GM23338 (cell line): Measurements from ENCODE around the gene CACNA1B. TPM values are rescaled to one million over a fixed set of nuclear protein-coding genes. Genes with fewer than 3 reads are reported as not detected.

Source experiments
- ATAC-seq: fragments of 200-7000 bp; cut with Tn5 transposase; 3 replicates; pipeline ENCODE4 v1.9.1; 2020
- DNase-seq: peaks from one replicate; pipeline ENCODE4 v3.0.0-alpha.2; 2015; ENCODE audit warnings: low spot score
- H2AFZ ChIP-seq: fragments of 200-600 bp; sonication (generic); 2 replicates; pipeline ENCODE4 v1.8.0; 2016; ENCODE audit warnings: antibody characterized with exemption, mild to moderate bottlenecking, moderate library complexity
- H3F3A ChIP-seq: fragments of 200-600 bp; sonication (generic); replicated peaks from 2 replicates; pipeline ENCODE4 v1.8.0; 2017; ENCODE audit warnings: antibody characterized with exemption, mixed run types, low read depth
- H3K27ac ChIP-seq: fragments of 200-600 bp; sonication (generic); 2 replicates; pipeline ENCODE4 v1.6.1; 2016; ENCODE audit warnings: low read depth
- H3K27me3 ChIP-seq: fragments of 200-600 bp; sonication (generic); 2 replicates; pipeline ENCODE4 v1.8.0; 2016; ENCODE audit warnings: mild to moderate bottlenecking, mixed run types, moderate library complexity; ENCODE audit not compliant: insufficient read depth
- H3K36me3 ChIP-seq: fragments of 200-600 bp; sonication (generic); 2 replicates; pipeline ENCODE4 v1.8.0; 2016; ENCODE audit warnings: mild to moderate bottlenecking; ENCODE audit not compliant: insufficient read depth
- H3K4me1 ChIP-seq: fragments of 200-600 bp; sonication (generic); 2 replicates; pipeline ENCODE4 v1.8.0; 2016; ENCODE audit warnings: mild to moderate bottlenecking, moderate library complexity; ENCODE audit not compliant: insufficient read depth
- H3K4me2 ChIP-seq: fragments of 200-600 bp; sonication (generic); 2 replicates; pipeline ENCODE4 v1.7.1; 2017; ENCODE audit warnings: mixed run types
- H3K4me3 ChIP-seq: fragments of 200-600 bp; sonication (generic); 2 replicates; pipeline ENCODE4 v1.6.1; 2016; ENCODE audit warnings: mixed run types
- H3K79me2 ChIP-seq: fragments of 200-600 bp; sonication (generic); replicated peaks from 2 replicates; pipeline ENCODE4 v1.8.0; 2017; ENCODE audit warnings: mild to moderate bottlenecking; ENCODE audit not compliant: insufficient read depth
- H3K9me2 ChIP-seq: fragments of 200-600 bp; sonication (generic); 2 replicates; pipeline ENCODE4 v1.8.0; 2017; ENCODE audit not compliant: insufficient read depth
- H4K20me1 ChIP-seq: fragments of 200-600 bp; sonication (generic); replicated peaks from 2 replicates; pipeline ENCODE4 v1.8.0; 2017; ENCODE audit warnings: mild to moderate bottlenecking; ENCODE audit not compliant: insufficient read depth
- H3K27ac Mint-ChIP-seq: 2 replicates; pipeline ENCODE4 v1.8.0; 2020; ENCODE audit warnings: inconsistent platforms, mild to moderate bottlenecking, moderate library complexity, mixed read lengths
- H3K27me3 Mint-ChIP-seq: 3 replicates; pipeline ENCODE4 v1.8.0; 2022; ENCODE audit warnings: low read depth, mild to moderate bottlenecking, moderate library complexity, mixed read lengths, inconsistent platforms; ENCODE audit not compliant: insufficient read depth, poor library complexity
- H3K36me3 Mint-ChIP-seq: 3 replicates; pipeline ENCODE4 v1.8.0; 2021; ENCODE audit warnings: low read depth, mild to moderate bottlenecking, inconsistent platforms, moderate library complexity, mixed read lengths
- H3K4me1 Mint-ChIP-seq: 3 replicates; pipeline ENCODE4 v1.8.0; 2020; ENCODE audit warnings: mild to moderate bottlenecking, inconsistent platforms, mixed read lengths
- H3K4me3 Mint-ChIP-seq: 3 replicates; pipeline ENCODE4 v1.8.0; 2021; ENCODE audit warnings: moderate library complexity, mild to moderate bottlenecking, inconsistent platforms, mixed read lengths
- H3K9me3 Mint-ChIP-seq: 3 replicates; pipeline ENCODE4 v1.8.0; 2020; ENCODE audit warnings: moderate library complexity, mild to moderate bottlenecking, inconsistent platforms, mixed read lengths
- EZH2 ChIP-seq: fragments of 200-600 bp; sonication (generic); IDR thresholded peaks from one replicate; pipeline ENCODE4 v1.8.0; 2017; ENCODE audit warnings: antibody characterized with exemption, mild to moderate bottlenecking, low read depth; ENCODE audit not compliant: unreplicated experiment
- EZH2phosphoT487 ChIP-seq: fragments of 200-600 bp; sonication (generic); IDR thresholded peaks from one replicate; pipeline ENCODE4 v1.8.1; 2018; ENCODE audit warnings: antibody characterized with exemption; ENCODE audit not compliant: unreplicated experiment
- JUNB ChIP-seq: IDR thresholded peaks from one replicate; pipeline ENCODE4 v1.6.1; 2016; ENCODE audit warnings: antibody characterized with exemption; ENCODE audit not compliant: unreplicated experiment
- NANOG ChIP-seq: IDR thresholded peaks from 2 replicates; pipeline ENCODE4 v1.6.1; 2016; ENCODE audit warnings: antibody characterized with exemption, borderline replicate concordance
- POLR2AphosphoS5 ChIP-seq: IDR thresholded peaks from 2 replicates; pipeline ENCODE4 v1.6.1; 2016; ENCODE audit warnings: antibody characterized with exemption, low read depth
- REST ChIP-seq: IDR thresholded peaks from one replicate; pipeline ENCODE4 v1.6.1; 2018; ENCODE audit warnings: antibody characterized with exemption; ENCODE audit not compliant: unreplicated experiment
- STAT1 ChIP-seq: IDR thresholded peaks from one replicate; pipeline ENCODE4 v1.6.1; 2016; ENCODE audit warnings: antibody characterized with exemption; ENCODE audit not compliant: unreplicated experiment
- ZNF114 ChIP-seq: fragments of 250-450 bp; sonication (Bioruptor Pico); IDR thresholded peaks from 2 replicates; pipeline ENCODE4 v1.5.0; 2020; ENCODE audit warnings: mild to moderate bottlenecking, moderate library complexity
- ZNF331 ChIP-seq: fragments of 250-450 bp; sonication (Bioruptor Pico); IDR thresholded peaks from 2 replicates; pipeline ENCODE4 v1.5.0; 2020; ENCODE audit warnings: low read depth, mild to moderate bottlenecking, moderate library complexity
- ZNF462 ChIP-seq: fragments of 250-450 bp; sonication (Bioruptor Pico); IDR thresholded peaks from 2 replicates; pipeline ENCODE4 v1.5.0; 2020; ENCODE audit warnings: mild to moderate bottlenecking, moderate library complexity
- polyA plus RNA-seq: library from polyadenylated mRNA; unstranded; fragments of >200 nt; fragmentation: Nextera tagmentation; extraction: Ambion mirVana; gene quantifications from 2 replicates; pipeline ENCODE4 v1.2.1, GENCODE V29; 2016
- total RNA-seq: library from RNA; depleted of rRNA; stranded (reverse); fragments of >200 nt; shearing (Covaris generic); gene quantifications from 2 replicates; pipeline ENCODE4 v1.2.3, GENCODE V29; 2014
- TF ChIP-seq, protein P1 (sequence below): IDR thresholded peaks from 2 replicates; pipeline ENCODE4 v1.6.1; 2016; ENCODE audit warnings: antibody characterized with exemption

CACNA1B gene
- total and polyA plus RNA-seq, 2 experiments from 2014 or later, result 1.1 to 10.4 TPM

GRCh38 chr9:138047469-138048040 lies 170.0 kb downstream of the CACNA1B start (continued):
- no peak for TF ChIP-seq REST
- no peak for TF ChIP-seq EZH2phosphoT487
- no peak for TF ChIP-seq STAT1
- TF ChIP-seq, protein P1, sequence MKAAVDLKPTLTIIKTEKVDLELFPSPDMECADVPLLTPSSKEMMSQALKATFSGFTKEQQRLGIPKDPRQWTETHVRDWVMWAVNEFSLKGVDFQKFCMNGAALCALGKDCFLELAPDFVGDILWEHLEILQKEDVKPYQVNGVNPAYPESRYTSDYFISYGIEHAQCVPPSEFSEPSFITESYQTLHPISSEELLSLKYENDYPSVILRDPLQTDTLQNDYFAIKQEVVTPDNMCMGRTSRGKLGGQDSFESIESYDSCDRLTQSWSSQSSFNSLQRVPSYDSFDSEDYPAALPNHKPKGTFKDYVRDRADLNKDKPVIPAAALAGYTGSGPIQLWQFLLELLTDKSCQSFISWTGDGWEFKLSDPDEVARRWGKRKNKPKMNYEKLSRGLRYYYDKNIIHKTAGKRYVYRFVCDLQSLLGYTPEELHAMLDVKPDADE, result no peak
- TF ChIP-seq EZH2, result no peak
- no peak for TF ChIP-seq JUNB
- no peak for TF ChIP-seq NANOG

- DNase-seq, result no peak
- H2AFZ ChIP-seq, result no peak overlapping the region
- peaks cover 10% of the 10 kb centered on the region; the same call in 2 of the 3 replicates for H3K36me3 Mint-ChIP-seq
- TF ChIP-seq ZNF114 (CRISPR knock-in tag) (no peak), STAT1 (no peak), ZNF462 (no peak), POLR2AphosphoS5 (no peak), JUNB (no peak), ZNF331 (CRISPR knock-in tag) (no peak), EZH2phosphoT487 (no peak)
- TF ChIP-seq, protein P1, result no peak
Measured at GRCh38 chr9:138048184-138048583, 170.6 kb downstream of the CACNA1B start.

More at GRCh38 chr9:138048184-138048583, 170.6 kb downstream of the CACNA1B start:
- H3F3A ChIP-seq, result no peaks in the 10 kb centered on the region
- Mint-ChIP-seq H3K4me3 (no peak overlapping the region), H3K27ac (no peak overlapping the region), H3K9me3 (no peaks in the 10 kb centered on the region), H3K27me3 (peaks cover 16% of the 10 kb centered on the region), H3K4me1 (peaks cover 15% of the 10 kb centered on the region)
- ATAC-seq, result no peak
- no peak overlapping the region for H3K4me3 ChIP-seq
- no peaks in the 10 kb centered on the region for H3K4me1 ChIP-seq
- no peaks in the 10 kb centered on the region for H3K9me2 ChIP-seq
- H3K36me3 ChIP-seq, result no peaks in the 10 kb centered on the region
- no peak overlapping the region for H3K27ac ChIP-seq
- no peaks in the 10 kb centered on the region for H4K20me1 ChIP-seq
- no peaks in the 10 kb centered on the region for H3K27me3 ChIP-seq
- no peaks in the 10 kb centered on the region for H3K79me2 ChIP-seq
- H3K4me2 ChIP-seq, result no peak overlapping the region
